ENCODE measurements around the gene KLHL30.

KLHL30 gene

GRCh38 chr2:238117199-238118154 lies 21.0 kb upstream of the KLHL30 start:
- in situ Hi-C loops (cut with MboI; ENCODE audit: low sequenced_read_pairs): no loop called here

DNA sequence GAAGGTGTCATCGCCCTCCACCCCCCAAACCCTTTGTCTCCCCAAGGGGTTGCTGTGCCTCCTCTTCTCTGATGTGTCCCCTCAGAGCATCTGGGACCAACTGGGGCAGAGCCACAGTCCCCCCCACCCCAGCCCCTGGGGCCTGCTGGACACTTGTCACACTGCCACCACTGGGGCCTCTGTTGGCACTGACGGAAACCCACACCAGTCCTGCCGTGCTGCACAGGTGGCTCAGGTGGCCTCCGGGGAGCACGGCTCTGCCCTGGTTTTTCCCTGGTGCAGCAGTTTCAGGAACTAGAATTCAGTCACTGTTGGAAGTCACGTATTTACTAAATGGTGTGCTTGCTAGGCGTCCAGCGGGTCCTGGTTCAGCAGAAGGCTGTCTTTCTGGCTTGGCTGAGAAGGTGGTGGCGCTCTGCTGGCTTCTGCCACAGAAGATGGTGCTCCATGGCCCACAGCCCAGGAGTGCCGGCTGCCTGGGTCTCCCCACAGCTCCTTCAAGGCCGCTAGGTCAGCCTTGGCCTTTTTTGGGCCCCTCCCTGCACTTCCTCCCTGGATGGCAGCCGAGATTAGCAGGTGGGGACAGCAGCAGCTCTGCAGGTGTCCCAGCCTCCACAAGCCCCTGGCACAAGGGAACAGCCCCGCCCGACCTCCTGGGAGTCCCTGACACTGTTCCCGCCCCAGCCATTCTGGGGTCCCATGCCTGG lies 18.6 kb upstream of the KLHL30 start:
- in situ Hi-C loops (cut with MboI; ENCODE audit: low sequenced_read_pairs): no loop called here

DNA sequence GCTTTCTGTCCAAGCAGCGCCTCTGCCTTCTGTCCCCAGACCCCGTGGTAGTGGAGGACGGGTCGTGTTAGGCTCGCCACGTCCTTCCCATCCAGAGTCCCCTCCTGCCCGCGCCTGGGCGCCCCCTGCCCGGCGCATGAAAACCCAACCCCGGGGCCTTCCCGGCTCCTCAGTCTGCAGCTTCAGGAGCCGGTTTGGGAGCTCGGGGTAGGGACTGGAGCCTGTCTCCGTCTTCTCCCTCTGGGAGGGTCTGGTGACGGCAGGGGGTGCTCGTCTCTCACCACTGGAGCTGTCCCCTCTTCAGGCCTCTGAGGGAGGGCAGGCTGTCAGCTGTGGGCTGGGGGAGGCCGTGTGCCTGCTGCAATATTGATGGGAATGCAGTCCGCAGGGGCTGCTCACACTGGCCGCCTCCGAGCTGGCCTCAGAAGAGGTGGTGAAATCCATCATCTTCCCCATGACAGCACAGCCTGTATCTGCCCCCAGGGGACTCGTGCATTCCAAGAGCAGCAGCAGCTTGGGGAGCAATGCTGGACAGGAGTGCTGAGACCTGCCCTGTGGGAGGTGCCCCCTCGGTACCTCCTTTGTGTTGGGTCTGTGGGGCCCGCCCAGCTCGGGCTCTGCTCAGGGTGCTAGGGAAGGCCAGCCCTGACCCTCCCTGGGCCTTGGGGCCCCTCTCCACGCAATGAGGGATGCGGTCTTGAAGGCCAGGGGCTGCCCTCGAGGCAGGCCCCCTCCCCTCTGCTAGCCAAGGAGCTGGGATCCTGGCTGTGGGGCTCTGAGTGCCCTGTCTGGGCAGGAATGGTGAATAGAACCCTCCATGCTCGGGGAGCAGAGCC lies 17.8 kb upstream of the KLHL30 start:
- in situ Hi-C loops (cut with MboI; ENCODE audit: low sequenced_read_pairs): no loop called here

DNA sequence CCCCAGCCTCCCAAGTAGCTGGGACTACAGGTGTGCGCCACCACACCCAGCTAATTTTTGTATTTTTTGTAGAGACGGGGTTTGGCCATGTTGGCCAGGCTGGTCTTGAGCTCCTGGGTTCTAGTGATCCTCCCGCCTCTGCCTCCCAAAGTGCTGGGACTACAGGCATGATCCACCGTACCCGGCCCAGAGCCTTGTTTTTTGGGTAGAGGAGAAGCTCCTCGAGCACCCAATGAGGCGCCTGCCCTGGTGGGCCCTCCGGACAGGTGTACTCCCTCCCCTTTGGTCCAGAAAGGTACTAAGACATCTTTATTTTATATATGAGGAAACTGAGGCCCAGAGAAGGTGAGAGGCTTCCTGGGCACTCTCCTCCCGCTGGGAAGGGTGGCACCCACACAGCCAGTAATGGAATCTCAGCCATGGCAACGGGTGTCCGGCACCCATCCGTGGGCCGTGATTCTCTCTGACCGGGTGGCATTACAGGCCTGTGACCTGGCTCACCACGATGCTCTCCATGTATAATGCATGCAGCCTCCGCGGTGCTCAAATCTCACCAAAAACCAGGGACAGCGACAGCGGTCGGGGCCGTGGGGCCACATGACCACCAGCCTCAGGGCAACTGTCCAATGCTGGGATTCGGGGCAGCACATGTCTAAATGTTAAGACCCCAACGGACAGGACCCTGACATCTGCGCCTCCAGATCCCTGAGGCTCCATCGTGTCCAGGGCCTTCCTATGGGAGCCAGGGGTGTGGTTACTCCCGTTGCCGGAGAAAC lies 16.8 kb upstream of the KLHL30 start:
- in situ Hi-C loops (cut with MboI; ENCODE audit: low sequenced_read_pairs): no loop called here

- in situ Hi-C loops (cut with MboI; ENCODE audit: low sequenced_read_pairs): no loop called here
Observed at GRCh38 chr2:238122287-238123217, 15.9 kb upstream of the KLHL30 start.

GRCh38 chr2:238123218-238123971 lies 15.1 kb upstream of the KLHL30 start:
- in situ Hi-C loops (cut with MboI; ENCODE audit: low sequenced_read_pairs): no loop called here

GRCh38 chr2:238123991-238124470 lies 14.4 kb upstream of the KLHL30 start:
- in situ Hi-C loops (cut with MboI; ENCODE audit: low sequenced_read_pairs): no loop called here

DNA sequence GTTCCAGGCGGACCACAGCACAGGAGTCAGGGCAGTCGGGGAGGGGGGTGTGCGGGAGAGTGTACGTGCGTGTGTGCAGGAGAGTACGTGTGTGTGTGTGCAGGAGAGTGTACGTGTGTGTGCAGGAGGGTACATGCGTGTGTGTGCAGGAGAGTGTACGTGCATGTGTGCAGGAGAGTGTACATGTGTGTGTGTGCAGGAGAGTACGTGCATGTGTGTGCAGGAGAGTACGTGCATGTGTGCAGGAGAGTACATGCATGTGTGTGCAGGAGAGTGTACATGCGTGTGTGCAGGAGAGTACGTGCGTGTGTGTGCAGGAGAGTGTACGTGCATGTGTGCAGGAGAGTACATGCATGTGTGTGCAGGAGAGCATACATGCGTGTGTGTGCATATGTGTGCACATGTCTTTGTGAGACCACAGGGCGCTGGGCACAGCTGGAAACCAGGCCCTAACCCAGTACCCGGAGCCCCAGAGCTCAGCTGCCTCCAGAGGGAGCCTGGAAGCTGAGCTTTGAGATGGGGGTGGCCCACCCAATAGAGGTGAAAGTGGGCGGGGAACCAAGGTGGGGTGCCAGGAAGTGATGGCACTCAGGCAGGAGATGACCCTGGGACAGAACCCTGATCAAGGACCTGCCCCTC lies 13.9 kb upstream of the KLHL30 start:
- in situ Hi-C loops (cut with MboI; ENCODE audit: low sequenced_read_pairs): no loop called here

DNA sequence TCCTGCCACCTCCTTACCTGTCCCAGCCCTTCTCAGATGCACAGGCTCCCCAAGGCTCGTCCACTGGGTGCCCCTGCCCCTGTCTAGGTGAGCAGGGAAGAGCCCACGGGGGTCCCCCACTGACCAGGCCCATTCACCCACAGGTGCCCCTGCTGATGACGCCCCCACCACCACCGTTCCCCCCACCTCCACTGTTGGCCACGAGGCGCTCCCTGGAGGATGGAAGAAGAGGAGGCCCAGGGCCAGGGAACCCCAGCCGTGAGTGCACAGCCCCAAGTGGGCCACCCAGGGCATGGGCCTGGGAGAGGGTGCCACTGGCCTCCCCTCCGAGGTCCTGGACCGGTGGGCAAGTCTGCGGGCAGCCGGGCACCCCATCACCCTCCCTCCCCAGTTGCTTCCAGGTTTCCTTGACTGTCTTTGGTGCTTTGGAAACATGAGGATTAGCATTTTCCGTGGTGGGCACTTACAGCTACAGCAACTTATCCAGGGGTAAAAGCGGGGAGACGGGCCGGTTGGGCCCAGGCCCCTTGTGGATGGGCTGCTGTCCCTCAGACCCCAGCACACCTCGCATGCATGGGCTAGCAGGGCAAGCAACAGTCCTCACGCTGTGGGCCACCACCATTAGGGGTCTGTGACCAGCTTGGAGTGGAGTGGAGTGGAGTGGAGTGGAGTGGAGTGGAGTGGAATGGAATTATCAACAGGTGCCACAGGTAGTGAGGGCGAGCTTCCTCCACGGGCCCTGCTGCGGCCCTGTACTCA lies 13.2 kb upstream of the KLHL30 start:
- in situ Hi-C loops (cut with MboI; ENCODE audit: low sequenced_read_pairs): no loop called here

DNA sequence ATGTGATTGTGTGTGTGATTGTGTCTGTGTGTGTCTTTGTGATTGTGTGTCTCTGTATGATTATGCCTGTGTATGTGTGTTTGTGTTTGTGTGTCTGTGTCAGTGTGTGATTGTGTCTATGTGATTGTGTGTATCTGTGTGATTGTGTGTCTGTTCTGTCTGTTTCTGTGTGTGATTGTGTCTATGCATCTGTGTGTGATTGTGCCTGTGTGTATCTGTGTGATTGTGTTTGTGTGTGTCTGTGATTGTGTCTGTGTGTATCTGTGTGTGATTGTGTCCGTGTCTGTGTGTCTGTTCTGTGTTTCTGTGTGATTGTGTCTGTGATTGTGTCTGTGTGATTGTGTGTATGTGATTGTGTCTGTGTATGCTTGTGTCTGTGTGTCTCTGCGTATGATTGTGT lies 12.1 kb upstream of the KLHL30 start:
- in situ Hi-C loops (cut with MboI; ENCODE audit: low sequenced_read_pairs): no loop called here

GRCh38 chr2:238126775-238127164 lies 11.7 kb upstream of the KLHL30 start:
- in situ Hi-C loops (cut with MboI; ENCODE audit: low sequenced_read_pairs): no loop called here

GRCh38 chr2:238127165-238128060 lies 11.1 kb upstream of the KLHL30 start:
- in situ Hi-C loops (cut with MboI; ENCODE audit: low sequenced_read_pairs): no loop called here

DNA sequence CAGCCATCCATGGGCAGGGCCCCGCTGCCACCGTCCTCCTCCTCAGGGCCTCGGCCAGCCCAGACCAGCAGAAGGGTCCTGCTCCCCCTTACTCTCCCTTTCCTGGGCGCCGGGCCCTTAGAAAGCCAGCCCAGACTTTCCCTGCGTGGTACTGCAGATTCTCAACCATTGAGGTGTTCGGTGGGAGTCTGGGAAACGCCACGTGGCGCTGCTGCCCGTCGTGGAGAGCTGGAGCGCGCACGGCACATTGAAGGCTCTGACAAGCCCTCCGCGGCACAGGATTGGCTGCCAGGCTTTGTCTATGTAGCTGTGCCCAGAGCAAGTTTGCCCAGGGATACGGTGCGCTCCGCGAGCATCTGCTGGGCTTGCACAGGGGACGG lies 10.4 kb upstream of the KLHL30 start:
- in situ Hi-C loops (cut with MboI; ENCODE audit: low sequenced_read_pairs): no loop called here

DNA sequence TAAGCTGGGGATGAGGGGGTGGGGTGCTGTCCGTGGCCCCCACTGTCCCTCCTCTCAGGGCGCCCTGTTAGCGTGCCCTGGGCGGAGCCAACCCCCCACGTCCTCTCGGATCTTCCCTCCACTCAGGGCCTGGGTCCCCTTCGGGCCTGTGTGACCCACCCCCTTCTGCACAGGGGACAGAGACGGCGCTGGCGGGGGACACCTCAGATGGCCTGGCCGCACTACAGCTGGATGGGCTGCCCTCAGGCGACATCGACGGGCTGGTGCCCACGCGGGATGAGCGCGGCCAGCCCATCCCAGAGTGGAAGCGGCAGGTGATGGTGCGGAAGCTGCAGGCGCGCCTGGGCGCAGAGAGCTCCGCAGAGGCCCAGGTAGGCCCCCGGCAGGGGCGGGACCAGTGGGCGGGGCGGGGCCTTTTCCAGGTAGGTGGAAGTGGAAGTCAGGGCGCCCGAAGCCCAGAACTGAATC lies 9.9 kb upstream of the KLHL30 start:
- in situ Hi-C loops (cut with MboI; ENCODE audit: low sequenced_read_pairs): no loop called here

- in situ Hi-C loops (cut with MboI; ENCODE audit: low sequenced_read_pairs): no loop called here
Observed at GRCh38 chr2:238129166-238130010, 9.1 kb upstream of the KLHL30 start.
